Central memory CD8-positive, alpha-beta T cell (primary cell): ENCODE results near the gene OXT.
"Not testable (repeated sequence)": the region's sequence is repeated elsewhere in the genome, so short reads cannot be mapped to it uniquely, and the experiment has no call there.

Experiments
- ATAC-seq: fragments of 150-1000 bp; cut with Tn5 transposase; replicated peaks from 2 replicates; pipeline ENCODE4 v1.10.0; 2022; ENCODE audit warnings: mild to moderate bottlenecking, moderate FRiP score, moderate number of reproducible peaks; ENCODE audit not compliant: poor library complexity, severe bottlenecking; ENCODE audit errors: extremely low read depth
- DNase-seq, 2 donors: peaks; one replicate each; pipeline ENCODE4 v3.0.0; 2021; ENCODE audit warnings: low spot score in 2 of 2
- H3K27ac Mint-ChIP-seq: one replicate; pipeline ENCODE4 v1.8.0; 2022; ENCODE audit warnings: low read depth, mild to moderate bottlenecking, moderate library complexity, mixed read lengths
- H3K27me3 Mint-ChIP-seq: one replicate; pipeline ENCODE4 v1.8.0; 2022; ENCODE audit warnings: mixed read lengths
- H3K36me3 Mint-ChIP-seq: one replicate; pipeline ENCODE4 v1.8.0; 2022; ENCODE audit warnings: mild to moderate bottlenecking, moderate library complexity, mixed read lengths; ENCODE audit not compliant: insufficient read depth
- H3K4me1 Mint-ChIP-seq: one replicate; pipeline ENCODE4 v1.8.0; 2022; ENCODE audit warnings: mixed read lengths
- H3K4me3 Mint-ChIP-seq: one replicate; pipeline ENCODE4 v1.8.0; 2022; ENCODE audit warnings: mild to moderate bottlenecking, moderate library complexity, mixed read lengths
- H3K9me3 Mint-ChIP-seq: one replicate; pipeline ENCODE4 v1.8.0; 2022; ENCODE audit warnings: mixed read lengths

The OXT gene

DNA sequence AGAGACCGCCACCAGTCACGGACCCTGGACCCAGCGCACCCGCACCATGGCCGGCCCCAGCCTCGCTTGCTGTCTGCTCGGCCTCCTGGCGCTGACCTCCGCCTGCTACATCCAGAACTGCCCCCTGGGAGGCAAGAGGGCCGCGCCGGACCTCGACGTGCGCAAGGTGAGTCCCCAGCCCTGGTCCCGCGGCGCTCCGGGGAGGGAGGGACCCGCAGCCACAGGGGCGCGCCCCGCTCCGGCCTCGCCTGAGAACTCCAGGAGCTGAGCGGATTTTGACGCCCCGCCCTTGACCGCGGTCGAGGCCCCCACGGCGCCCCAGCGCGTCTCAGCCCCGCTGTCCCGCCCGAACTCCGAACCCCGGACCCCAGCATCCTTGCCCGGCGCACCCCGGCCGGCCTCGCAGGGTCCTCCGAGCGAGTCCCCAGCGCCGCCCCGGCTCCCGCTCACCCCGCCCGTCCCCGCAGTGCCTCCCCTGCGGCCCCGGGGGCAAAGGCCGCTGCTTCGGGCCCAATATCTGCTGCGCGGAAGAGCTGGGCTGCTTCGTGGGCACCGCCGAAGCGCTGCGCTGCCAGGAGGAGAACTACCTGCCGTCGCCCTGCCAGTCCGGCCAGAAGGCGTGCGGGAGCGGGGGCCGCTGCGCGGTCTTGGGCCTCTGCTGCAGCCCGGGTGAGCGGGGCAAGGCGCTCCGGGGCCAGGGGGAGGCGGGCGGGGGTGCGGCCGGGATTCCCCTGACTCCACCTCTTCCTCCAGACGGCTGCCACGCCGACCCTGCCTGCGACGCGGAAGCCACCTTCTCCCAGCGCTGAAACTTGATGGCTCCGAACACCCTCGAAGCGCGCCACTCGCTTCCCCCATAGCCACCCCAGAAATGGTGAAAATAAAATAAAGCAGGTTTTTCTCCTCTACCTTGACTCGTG lies at the start of gene OXT:
Gene OXT, plus strand, starts transcription at position 11 of the 920 bp plus-strand sequence. Its CDS starts 36 bp downstream, at position 47.
- Mint-ChIP-seq H3K36me3 (peaks cover 4% of the 10 kb centered on the region), H3K4me3 (peak within 1 kb of the TSS; percentile 70), H3K9me3 (no peaks in the 10 kb centered on the region), H3K4me1 (peaks cover 14% of the 10 kb centered on the region), H3K27me3 (no peaks in the 10 kb centered on the region), H3K27ac (peak within 1 kb of the TSS; percentile 54)
- peak; percentile 89 for ATAC-seq
- DNase-seq = peak in 1 of 2 donors; percentile 25

- H3K27ac Mint-ChIP-seq = no peak overlapping the region
Measured at GRCh38 chr20:3021777-3022176, 49.6 kb upstream of the OXT start.

GRCh38 chr20:3022559-3023490 lies 48.6 kb upstream of the OXT start:
- H3K4me1 Mint-ChIP-seq, H3K9me3 Mint-ChIP-seq, H3K4me3 Mint-ChIP-seq, ATAC-seq, DNase-seq, H3K27me3 Mint-ChIP-seq: not testable (repeated sequence)
- Mint-ChIP-seq H3K36me3 (peaks cover 54% of the 10 kb centered on the region), H3K27ac (peak overlapping the region; percentile 32)

More at GRCh38 chr20:3021777-3022176, 49.6 kb upstream of the OXT start:
- Mint-ChIP-seq H3K9me3 (no peaks in the 10 kb centered on the region), H3K4me1 (no peaks in the 10 kb centered on the region), H3K4me3 (no peak overlapping the region), H3K36me3 (peaks cover 59% of the 10 kb centered on the region), H3K27me3 (no peaks in the 10 kb centered on the region)
- DNase-seq (no peak), ATAC-seq (no peak)

GRCh38 chr20:3027987-3028386 lies 43.4 kb upstream of the OXT start:
- no peak for DNase-seq
- no peak overlapping the region for H3K27ac Mint-ChIP-seq
- no peaks in the 10 kb centered on the region for H3K4me1 Mint-ChIP-seq
- ATAC-seq = no peak
- H3K27me3 Mint-ChIP-seq = no peaks in the 10 kb centered on the region
- no peak overlapping the region for H3K4me3 Mint-ChIP-seq
- H3K36me3 Mint-ChIP-seq = peaks cover 49% of the 10 kb centered on the region
- H3K9me3 Mint-ChIP-seq = no peaks in the 10 kb centered on the region

DNA sequence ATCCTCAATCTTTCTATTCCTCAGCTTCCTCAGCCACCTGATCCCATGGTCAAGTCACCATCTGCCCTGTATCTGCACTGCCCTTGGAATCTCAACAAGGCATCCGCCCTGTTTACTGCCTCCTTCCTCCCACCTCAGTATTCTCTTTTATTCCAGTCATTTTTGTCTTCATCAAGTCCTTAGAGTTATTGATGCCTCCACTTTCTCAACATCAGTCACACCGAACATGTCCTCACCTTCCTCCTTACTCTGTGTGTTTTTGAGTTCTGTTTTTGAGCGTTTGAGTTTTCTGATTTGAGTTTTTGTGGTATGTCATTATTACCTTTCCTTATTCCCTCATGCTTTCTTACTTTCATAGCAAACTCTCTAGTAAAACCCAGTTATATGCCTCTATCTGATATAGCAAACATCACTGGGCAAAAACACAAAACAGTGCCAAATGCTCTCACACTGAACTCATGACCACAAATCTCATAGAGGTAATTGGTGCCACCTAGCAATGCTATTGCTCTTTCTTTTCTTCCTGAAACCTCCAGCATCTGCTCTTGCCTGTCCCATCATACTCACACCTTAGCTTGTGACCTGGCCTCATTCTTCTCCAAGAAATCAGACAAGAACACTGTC lies 39.8 kb upstream of the OXT start:
- DNase-seq = no peak
- Mint-ChIP-seq H3K27me3 (no peaks in the 10 kb centered on the region), H3K4me1 (no peaks in the 10 kb centered on the region), H3K4me3 (no peak overlapping the region), H3K9me3 (no peaks in the 10 kb centered on the region), H3K27ac (no peak overlapping the region), H3K36me3 (peaks cover 38% of the 10 kb centered on the region)
- no peak for ATAC-seq

DNA sequence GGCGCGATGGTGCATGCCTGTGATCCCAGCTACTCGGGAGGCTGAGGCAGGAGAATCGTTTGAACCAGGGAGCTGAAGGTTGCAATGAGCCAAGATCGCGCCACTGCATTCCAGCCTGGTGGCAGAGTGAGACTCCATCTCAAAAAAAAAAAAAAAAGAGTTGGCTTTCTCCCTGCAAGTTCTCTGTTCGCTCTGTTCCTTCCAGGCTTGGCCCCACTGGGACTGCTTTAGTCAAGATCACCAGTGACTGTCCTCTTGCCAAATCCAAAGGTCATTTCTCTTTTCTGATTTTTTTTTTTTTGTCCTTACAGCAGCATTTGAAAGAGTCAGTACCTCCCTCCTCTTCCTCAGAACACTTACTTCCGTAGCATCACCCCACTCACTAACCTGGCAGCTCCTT lies 38.8 kb upstream of the OXT start:
- Mint-ChIP-seq H3K27me3 (no peaks in the 10 kb centered on the region), H3K36me3 (peaks cover 37% of the 10 kb centered on the region), H3K9me3 (no peaks in the 10 kb centered on the region), H3K27ac (no peak overlapping the region), H3K4me3 (no peak overlapping the region), H3K4me1 (no peaks in the 10 kb centered on the region)
- DNase-seq (no peak), ATAC-seq (no peak)

DNA sequence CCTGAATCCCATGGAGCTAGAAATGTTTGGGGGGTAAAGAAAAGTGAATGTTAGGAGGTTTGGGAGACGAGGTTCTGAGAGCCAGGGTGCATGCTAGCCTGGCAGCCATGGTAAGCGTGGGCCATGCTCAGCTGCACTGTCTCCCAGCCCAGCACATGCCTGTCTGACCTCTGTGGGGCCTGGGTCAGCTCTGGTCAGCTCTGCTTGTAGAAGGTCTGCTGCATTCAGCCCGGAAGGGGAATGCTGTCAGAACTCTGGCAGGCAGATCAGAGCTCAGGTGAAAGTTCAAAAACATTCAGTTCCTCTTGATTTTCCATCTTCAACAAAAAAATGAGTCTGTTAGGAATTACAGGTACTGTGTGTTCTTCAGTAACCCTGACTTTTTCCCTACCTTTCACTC lies 33.8 kb upstream of the OXT start:
- no peaks in the 10 kb centered on the region for H3K9me3 Mint-ChIP-seq
- H3K4me1 Mint-ChIP-seq = no peaks in the 10 kb centered on the region
- peaks cover 35% of the 10 kb centered on the region for H3K36me3 Mint-ChIP-seq
- ATAC-seq (no peak), DNase-seq (no peak)
- no peaks in the 10 kb centered on the region for H3K27me3 Mint-ChIP-seq
- H3K27ac Mint-ChIP-seq = no peak overlapping the region
- no peak overlapping the region for H3K4me3 Mint-ChIP-seq

GRCh38 chr20:3038454-3038853 lies 33.0 kb upstream of the OXT start:
- Mint-ChIP-seq H3K4me3 (no peak overlapping the region), H3K27ac (no peak overlapping the region), H3K36me3 (peaks cover 37% of the 10 kb centered on the region), H3K4me1 (no peaks in the 10 kb centered on the region), H3K27me3 (no peaks in the 10 kb centered on the region), H3K9me3 (no peaks in the 10 kb centered on the region)
- ATAC-seq (no peak), DNase-seq (no peak)

- Mint-ChIP-seq H3K9me3 (no peaks in the 10 kb centered on the region), H3K4me1 (no peaks in the 10 kb centered on the region), H3K27ac (peak overlapping the region; percentile 21), H3K36me3 (peaks cover 38% of the 10 kb centered on the region), H3K4me3 (no peak overlapping the region), H3K27me3 (no peaks in the 10 kb centered on the region)
- DNase-seq (no peak), ATAC-seq (no peak)
Measured at GRCh38 chr20:3039426-3039825, 32.0 kb upstream of the OXT start.

DNA sequence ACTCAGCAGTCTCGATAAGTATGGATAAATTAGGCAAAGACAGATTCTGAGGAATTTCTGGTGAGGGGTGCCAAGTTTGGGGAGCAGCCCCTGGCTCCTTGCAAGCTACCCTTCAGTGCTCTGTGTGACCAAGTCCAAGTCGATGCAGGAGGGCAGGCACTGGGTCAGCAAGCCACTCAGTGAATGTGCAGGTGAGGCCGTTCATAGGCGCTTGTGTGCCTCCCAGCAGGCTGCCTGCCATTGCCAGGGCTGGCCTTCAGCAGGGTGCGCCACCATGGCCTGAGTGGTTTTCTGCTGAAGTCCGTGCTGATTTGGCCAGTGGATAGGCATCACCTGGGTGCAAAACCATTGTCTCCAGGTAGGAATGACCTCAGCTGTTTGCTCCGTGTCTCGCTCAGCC lies 31.3 kb upstream of the OXT start:
- DNase-seq (no peak), ATAC-seq (no peak)
- Mint-ChIP-seq H3K4me1 (peaks cover 3% of the 10 kb centered on the region), H3K9me3 (no peaks in the 10 kb centered on the region), H3K4me3 (no peak overlapping the region), H3K36me3 (peaks cover 38% of the 10 kb centered on the region), H3K27me3 (no peaks in the 10 kb centered on the region), H3K27ac (peak overlapping the region; percentile 33)

DNA sequence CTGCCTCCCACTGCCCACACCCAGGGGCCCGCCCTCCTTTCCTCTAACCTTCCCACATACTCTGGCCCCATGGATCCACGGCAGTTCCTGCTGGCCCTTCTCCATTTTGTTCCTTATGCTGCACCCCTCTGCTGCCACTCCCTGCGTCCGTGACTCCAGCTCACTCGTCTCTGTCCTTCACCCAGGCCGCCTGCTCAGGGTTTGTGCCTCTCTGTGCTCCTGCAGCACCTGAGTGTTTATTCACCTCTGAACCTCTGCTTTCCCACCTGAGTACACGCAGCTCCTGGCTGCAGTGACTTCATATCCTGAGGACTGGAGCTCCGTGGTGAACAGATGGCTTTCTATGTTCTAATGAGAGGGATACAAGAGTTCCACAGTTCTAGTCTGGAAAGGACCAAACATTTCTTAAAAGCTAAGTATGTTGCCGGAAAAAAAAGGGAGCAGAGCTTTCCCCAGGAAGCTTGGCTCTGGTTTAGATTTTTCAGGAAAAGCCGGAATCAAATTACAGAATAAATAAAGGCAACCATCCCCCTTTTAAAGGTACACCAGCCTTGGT lies 29.5 kb upstream of the OXT start:
- Mint-ChIP-seq H3K27me3 (no peaks in the 10 kb centered on the region), H3K36me3 (peaks cover 33% of the 10 kb centered on the region), H3K4me3 (no peak overlapping the region), H3K27ac (peak overlapping the region; percentile 55), H3K9me3 (no peaks in the 10 kb centered on the region), H3K4me1 (peaks cover 12% of the 10 kb centered on the region)
- ATAC-seq = no peak
- DNase-seq = no peak

GRCh38 chr20:3042625-3043024 lies 28.8 kb upstream of the OXT start:
- no peak overlapping the region for H3K27ac Mint-ChIP-seq
- no peak for ATAC-seq
- peaks cover 30% of the 10 kb centered on the region for H3K36me3 Mint-ChIP-seq
- no peaks in the 10 kb centered on the region for H3K9me3 Mint-ChIP-seq
- no peak for DNase-seq
- peaks cover 15% of the 10 kb centered on the region for H3K4me1 Mint-ChIP-seq
- no peaks in the 10 kb centered on the region for H3K27me3 Mint-ChIP-seq
- no peak overlapping the region for H3K4me3 Mint-ChIP-seq
